Thyroid gland (tissue), 4 donors: ENCODE results near the gene MYO16. TPM values are rescaled to one million over a fixed set of nuclear protein-coding genes. Genes with fewer than 3 reads are reported as not detected.
"Not testable (repeated sequence)": the region's sequence is repeated elsewhere in the genome, so short reads cannot be mapped to it uniquely, and the experiment has no call there.

Experiments
- DNase-seq, 2 donors: peaks; one replicate each; pipeline ENCODE4 v3.0.0-alpha.2; 2019
- H3K27ac ChIP-seq, 3 donors: fragments of 200-600 bp; sonication (generic); 1 replicate in 2 of 3; 2 replicates in 1 of 3; pipeline ENCODE4 v1.5.1; 2016 to 2019; ENCODE audit warnings: mild to moderate bottlenecking in 1 of 3, moderate library complexity in 1 of 3
- H3K27me3 ChIP-seq: fragments of 200-600 bp; sonication (generic); one replicate; pipeline ENCODE4 v1.5.1; 2019
- H3K36me3 ChIP-seq, 2 donors: fragments of 200-600 bp; sonication (generic); one replicate each; pipeline ENCODE4 v1.5.1; 2016 to 2019
- H3K4me1 ChIP-seq, 2 donors: fragments of 200-600 bp; sonication (generic); one replicate each; pipeline ENCODE4 v1.5.1; 2017 to 2019
- H3K4me3 ChIP-seq, 3 donors: fragments of 200-600 bp; sonication (generic); replicated peaks in 1 of 3; 1 replicate in 2 of 3; 2 replicates in 1 of 3; pipeline ENCODE4 v1.5.1; 2016; ENCODE audit warnings: mild to moderate bottlenecking in 1 of 3
- H3K9me3 ChIP-seq: fragments of 200-600 bp; sonication (generic); one replicate; pipeline ENCODE4 v1.5.1; 2017
- POLR2A ChIP-seq, 2 donors: fragments of 450-650 bp; IDR thresholded peaks; one replicate each; pipeline ENCODE4 v1.6.1; 2017; ENCODE audit warnings: antibody characterized with exemption in 2 of 2, mild to moderate bottlenecking in 2 of 2, moderate library complexity in 1 of 2
- WGBS, 2 donors: methylation state at CpG; one replicate each; pipeline ENCODE4 v1.1.5; 2017; 5-methylcytosine and 5-hydroxymethylcytosine counted together
- intact Hi-C: fragments of 100-400 bp; cut with DNase I; formaldehyde crosslinking; loops from one replicate; pipeline ENCODE4 v1.15.1; 2023
- total RNA-seq, 4 donors: library from RNA; depleted of rRNA; stranded (reverse); fragments of >200 nt; gene quantifications; one replicate each; pipeline ENCODE4 v1.2.3, GENCODE V29; 2016
- TF ChIP-seq, protein P1 (sequence below), 6 experiments: fragments of 200-600 bp in 3 of 6; fragments of 450-650 bp in 3 of 6; sonication (generic) in 3 of 6; IDR thresholded peaks; one replicate each; pipeline ENCODE4 v1.5.1; 2016 to 2019; ENCODE audit warnings: antibody characterized with exemption in 6 of 6, mild to moderate bottlenecking in 2 of 6, inconsistent platforms in 1 of 6, moderate library complexity in 1 of 6

MYO16 gene
- total RNA-seq, 4 donors from 2014 or later, result 0.10 to 0.13 (median 0.13) TPM; not detected in 1

DNA sequence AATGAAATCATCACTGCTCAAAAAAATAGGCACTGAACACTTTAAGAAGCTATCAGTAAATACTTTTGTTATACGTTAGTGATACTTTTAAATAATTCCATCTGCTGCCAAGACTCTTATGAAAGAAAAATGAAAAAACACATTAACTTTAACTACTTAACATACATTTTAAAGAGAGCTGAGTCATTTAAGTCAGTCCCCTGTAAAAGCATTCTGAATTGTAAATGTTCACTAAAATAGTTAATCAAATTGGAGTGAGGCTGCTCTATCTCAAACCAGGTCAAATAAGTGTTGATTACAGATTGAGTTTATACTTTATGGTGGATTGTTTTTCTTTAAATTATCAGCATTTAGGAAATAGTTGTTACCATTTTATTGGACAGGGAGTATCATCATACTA is 274.2 kb downstream of the MYO16 start:
- no peak overlapping the region for H3K27ac ChIP-seq
- no peaks in the 10 kb centered on the region for H3K36me3 ChIP-seq
- H3K27me3 ChIP-seq, result no peaks in the 10 kb centered on the region
- no peak for DNase-seq
- intact Hi-C loops, result no loop called here
- no peaks in the 10 kb centered on the region for H3K9me3 ChIP-seq
- H3K4me3 ChIP-seq, result no peak overlapping the region
- no peak for TF ChIP-seq POLR2A (IDR thresholded peaks at IDR 0.05)
- TF ChIP-seq, protein P1, sequence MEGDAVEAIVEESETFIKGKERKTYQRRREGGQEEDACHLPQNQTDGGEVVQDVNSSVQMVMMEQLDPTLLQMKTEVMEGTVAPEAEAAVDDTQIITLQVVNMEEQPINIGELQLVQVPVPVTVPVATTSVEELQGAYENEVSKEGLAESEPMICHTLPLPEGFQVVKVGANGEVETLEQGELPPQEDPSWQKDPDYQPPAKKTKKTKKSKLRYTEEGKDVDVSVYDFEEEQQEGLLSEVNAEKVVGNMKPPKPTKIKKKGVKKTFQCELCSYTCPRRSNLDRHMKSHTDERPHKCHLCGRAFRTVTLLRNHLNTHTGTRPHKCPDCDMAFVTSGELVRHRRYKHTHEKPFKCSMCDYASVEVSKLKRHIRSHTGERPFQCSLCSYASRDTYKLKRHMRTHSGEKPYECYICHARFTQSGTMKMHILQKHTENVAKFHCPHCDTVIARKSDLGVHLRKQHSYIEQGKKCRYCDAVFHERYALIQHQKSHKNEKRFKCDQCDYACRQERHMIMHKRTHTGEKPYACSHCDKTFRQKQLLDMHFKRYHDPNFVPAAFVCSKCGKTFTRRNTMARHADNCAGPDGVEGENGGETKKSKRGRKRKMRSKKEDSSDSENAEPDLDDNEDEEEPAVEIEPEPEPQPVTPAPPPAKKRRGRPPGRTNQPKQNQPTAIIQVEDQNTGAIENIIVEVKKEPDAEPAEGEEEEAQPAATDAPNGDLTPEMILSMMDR (IDR thresholded peaks at IDR 0.05), result no peak
- H3K4me1 ChIP-seq, result no peaks in the 10 kb centered on the region
- 76 to 78% methylated on average over 1 of the region's 1 CpG for WGBS, 2 donors

DNA sequence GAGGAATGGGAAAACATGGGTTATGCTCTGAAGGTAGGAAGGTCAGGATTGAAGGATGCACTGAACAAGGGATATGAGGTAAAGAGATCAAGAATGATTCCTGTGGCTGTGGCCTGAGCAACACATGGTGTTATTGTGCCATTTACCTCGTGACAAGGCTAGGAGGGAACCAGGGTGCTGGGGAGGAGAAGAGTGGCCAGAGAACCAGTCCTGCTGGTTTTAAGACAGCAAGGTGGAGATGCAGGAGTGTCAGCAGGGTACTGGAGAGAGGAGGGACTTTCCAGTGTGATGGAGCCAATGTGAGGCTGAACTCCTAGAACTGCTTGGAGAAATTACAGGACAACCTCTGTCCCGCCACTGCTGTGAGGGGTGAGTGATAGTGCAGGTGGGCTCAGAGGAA is 282.4 kb downstream of the MYO16 start:
- Histone ChIP-seq H3K27ac (no peak overlapping the region), H3K4me3 (no peak overlapping the region), H3K36me3 (no peaks in the 10 kb centered on the region), H3K27me3 (no peaks in the 10 kb centered on the region), H3K9me3 (no peaks in the 10 kb centered on the region), H3K4me1 (peaks cover 0 to 4% of the 10 kb centered on the region in 2 donors)
- intact Hi-C loops, result no loop called here
- TF ChIP-seq, protein P1 (IDR thresholded peaks at IDR 0.05), result no peak
- TF ChIP-seq POLR2A (IDR thresholded peaks at IDR 0.05), result no peak
- DNase-seq, result no peak
- WGBS, 2 donors, result 59 to 66% methylated on average over 2 of the region's 2 CpGs

GRCh38 chr13:108913731-108914130 is 284.3 kb downstream of the MYO16 start:
- H3K36me3 ChIP-seq, DNase-seq, H3K4me1 ChIP-seq, H3K9me3 ChIP-seq, H3K27me3 ChIP-seq, intact Hi-C loops, H3K4me3 ChIP-seq, H3K27ac ChIP-seq: not testable (repeated sequence)
- WGBS, 2 donors, result 80 to 84% methylated on average over 4 of the region's 4 CpGs

DNA sequence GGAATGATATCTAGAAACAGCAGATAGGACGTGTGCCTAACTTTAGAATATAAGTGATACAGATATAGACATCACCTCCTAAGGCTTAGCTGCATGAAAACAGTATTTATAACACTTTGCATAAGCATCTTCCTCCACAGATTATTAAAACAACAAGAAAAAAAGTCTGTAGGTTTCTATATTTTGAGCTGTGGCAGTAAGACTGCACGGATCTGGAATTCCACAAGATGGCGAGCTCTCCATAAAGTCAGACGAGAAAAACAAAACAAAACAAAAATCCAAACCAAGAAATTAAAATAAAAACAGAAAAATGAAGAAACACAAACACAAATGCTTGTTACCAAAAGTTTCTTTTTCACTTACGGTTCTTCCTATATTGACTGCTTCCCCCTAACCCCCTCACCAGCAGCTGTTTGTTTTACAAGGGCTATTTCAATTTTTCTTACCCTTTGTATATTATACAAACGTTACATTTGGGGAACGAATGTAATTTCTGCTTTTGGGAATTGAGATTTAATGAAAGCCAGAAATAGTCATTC is 285.8 kb downstream of the MYO16 start:
- no peaks in the 10 kb centered on the region for H3K27me3 ChIP-seq
- no peaks in the 10 kb centered on the region for H3K36me3 ChIP-seq
- 39 to 46% methylated on average over 7 of the region's 7 CpGs for WGBS, 2 donors
- no peaks in the 10 kb centered on the region for H3K9me3 ChIP-seq
- peak overlapping the region in 1 of 3 donors; percentile 18 for H3K27ac ChIP-seq
- TF ChIP-seq, protein P1 (IDR thresholded peaks at IDR 0.05), result peak in 1 of 6 experiments; percentile 37
- no peak for TF ChIP-seq POLR2A (IDR thresholded peaks at IDR 0.05)
- no peak overlapping the region for H3K4me3 ChIP-seq
- peaks cover 0 to 4% of the 10 kb centered on the region in 2 donors for H3K4me1 ChIP-seq
- DNase-seq, result no peak
- intact Hi-C loops, result no loop called here

- Histone ChIP-seq H3K4me3 (no peak overlapping the region), H3K4me1 (peaks cover 0 to 4% of the 10 kb centered on the region in 2 donors), H3K9me3 (no peaks in the 10 kb centered on the region), H3K27ac (peak overlapping the region in 2 of 3 donors; percentile 17 to 45), H3K36me3 (no peaks in the 10 kb centered on the region), H3K27me3 (no peaks in the 10 kb centered on the region)
- WGBS, 2 donors, result 56 to 61% methylated on average over 9 of the region's 9 CpGs
- TF ChIP-seq POLR2A (IDR thresholded peaks at IDR 0.05), result no peak
- TF ChIP-seq, protein P1 (IDR thresholded peaks at IDR 0.05), result no peak
- peak; percentile 41 to 53 for DNase-seq
- intact Hi-C loops, result no loop called here
These were observed 286.5 kb downstream of the MYO16 start for GRCh38 chr13:108915634-108916512.
